GM18873 (cell line): ENCODE results near the gene GIPR.
"Not testable (repeated sequence)": the region's sequence is repeated elsewhere in the genome, so short reads cannot be mapped to it uniquely, and the experiment has no call there.

Source experiments
- ATAC-seq: cut with Tn5 transposase; IDR thresholded peaks from one replicate; pipeline ENCODE4 v1.9.1; 2021; ENCODE audit warnings: mild to moderate bottlenecking, moderate library complexity, moderate number of reproducible peaks; ENCODE audit not compliant: unreplicated experiment, low FRiP score

Gene GIPR

GRCh38 chr19:45645631-45646344 lies 22.2 kb upstream of the GIPR start:
- ATAC-seq: no peak

- ATAC-seq: no peak
Measured at GRCh38 chr19:45646345-45646698, 21.7 kb upstream of the GIPR start.

GRCh38 chr19:45650722-45651121 lies 17.3 kb upstream of the GIPR start:
- ATAC-seq: no peak

GRCh38 chr19:45653634-45654033 lies 14.4 kb upstream of the GIPR start:
- no peak for ATAC-seq

GRCh38 chr19:45655073-45655472 lies 12.9 kb upstream of the GIPR start:
- no peak for ATAC-seq

- ATAC-seq: no peak
Measured at GRCh38 chr19:45657520-45658167, 10.4 kb upstream of the GIPR start.

GRCh38 chr19:45659096-45659729 lies 8.8 kb upstream of the GIPR start:
- ATAC-seq: no peak

- no peak for ATAC-seq
Measured at GRCh38 chr19:45660636-45661035, 7.4 kb upstream of the GIPR start.

GRCh38 chr19:45663800-45664199 lies 4.2 kb upstream of the GIPR start:
- ATAC-seq: no peak

GRCh38 chr19:45664575-45664974 lies 3.4 kb upstream of the GIPR start:
- no peak for ATAC-seq

GRCh38 chr19:45668342-45668871 lies 386 bp downstream of the GIPR start:
- ATAC-seq: no peak

GRCh38 chr19:45670670-45671453 lies 2.8 kb downstream of the GIPR start:
- no peak for ATAC-seq

GRCh38 chr19:45674946-45675345 lies 6.9 kb downstream of the GIPR start:
- no peak for ATAC-seq

GRCh38 chr19:45676851-45677263 lies 8.8 kb downstream of the GIPR start:
- no peak for ATAC-seq

GRCh38 chr19:45677351-45678230 lies 9.6 kb downstream of the GIPR start:
- ATAC-seq: no peak

- ATAC-seq: no peak
Measured at GRCh38 chr19:45681391-45682015, 13.5 kb downstream of the GIPR start.

GRCh38 chr19:45682117-45682516 lies 14.1 kb downstream of the GIPR start:
- no peak for ATAC-seq

- no peak for ATAC-seq
Measured at GRCh38 chr19:45682908-45683307, 14.9 kb downstream of the GIPR start.

- not testable (repeated sequence) for ATAC-seq
Measured at GRCh38 chr19:45685045-45685444, 17.0 kb downstream of the GIPR start.
